Renal cortical epithelial cell (primary cell): ENCODE measurements around the gene CNTNAP2. TPM values are rescaled to one million over a fixed set of nuclear protein-coding genes. Genes with fewer than 3 reads are reported as not detected.
A peak's percentile ranks its signal among the peaks of the same experiment; 100 is the strongest.

ENCODE experiments used
- DNase-seq: peaks from one replicate; pipeline ENCODE4 v3.0.0-alpha.2; 2011; ENCODE audit warnings: low read depth
- total RNA-seq: library from RNA; depleted of rRNA; stranded (reverse); fragments of >200 nt; gene quantifications from 2 replicates; pipeline ENCODE4 v1.2.3, GENCODE V29; 2014

The CNTNAP2 gene
- total RNA-seq, 1 donor from 2014 or later = 0.25 TPM

GRCh38 chr7:148335790-148336189 is 2219.2 kb downstream of the CNTNAP2 start:
- no peak for DNase-seq

- DNase-seq = peak; percentile 22
Observed at GRCh38 chr7:148336411-148336810, 2219.8 kb downstream of the CNTNAP2 start.

GRCh38 chr7:148337246-148337965 is 2220.8 kb downstream of the CNTNAP2 start:
- no peak for DNase-seq

GRCh38 chr7:148337995-148338747 is 2221.6 kb downstream of the CNTNAP2 start:
- no peak for DNase-seq

GRCh38 chr7:148340438-148341280 is 2224.1 kb downstream of the CNTNAP2 start:
- DNase-seq = no peak

GRCh38 chr7:148344406-148344805 is 2227.8 kb downstream of the CNTNAP2 start:
- no peak for DNase-seq

GRCh38 chr7:148347981-148348380 is 2231.4 kb downstream of the CNTNAP2 start:
- DNase-seq = no peak

- DNase-seq = no peak
Observed at GRCh38 chr7:148348466-148348865, 2231.9 kb downstream of the CNTNAP2 start.

- DNase-seq = no peak
Observed at GRCh38 chr7:148356303-148356702, 2239.7 kb downstream of the CNTNAP2 start.

- DNase-seq = no peak
Observed at GRCh38 chr7:148362541-148362940, 2245.9 kb downstream of the CNTNAP2 start.

- no peak for DNase-seq
Observed at GRCh38 chr7:148367731-148368475, 2251.3 kb downstream of the CNTNAP2 start.

- no peak for DNase-seq
Observed at GRCh38 chr7:148368562-148368961, 2252.0 kb downstream of the CNTNAP2 start.

- DNase-seq = no peak
Observed at GRCh38 chr7:148371280-148371937, 2254.8 kb downstream of the CNTNAP2 start.

GRCh38 chr7:148374396-148375259 is 2258.0 kb downstream of the CNTNAP2 start:
- no peak for DNase-seq

- DNase-seq = no peak
Observed at GRCh38 chr7:148379677-148380076, 2263.1 kb downstream of the CNTNAP2 start.

GRCh38 chr7:148380596-148381419 is 2264.2 kb downstream of the CNTNAP2 start:
- no peak for DNase-seq

GRCh38 chr7:148382596-148382995 is 2266.0 kb downstream of the CNTNAP2 start:
- no peak for DNase-seq

GRCh38 chr7:148383651-148384050 is 2267.1 kb downstream of the CNTNAP2 start:
- DNase-seq = no peak

- no peak for DNase-seq
Observed at GRCh38 chr7:148385009-148385682, 2268.5 kb downstream of the CNTNAP2 start.
